HG03442 (cell line): Measurements from ENCODE around the gene LSM4.

Source experiments
- ATAC-seq: cut with Tn5 transposase; IDR thresholded peaks from one replicate; pipeline ENCODE4 v1.9.1; 2021; ENCODE audit warnings: mild to moderate bottlenecking, moderate library complexity; ENCODE audit not compliant: unreplicated experiment

Gene LSM4

GRCh38 chr19:18293642-18294466 lies 29.0 kb downstream of the LSM4 start:
- no peak for ATAC-seq

GRCh38 chr19:18292810-18293641 lies 29.9 kb downstream of the LSM4 start:
- ATAC-seq: no peak

- no peak for ATAC-seq
Measured at GRCh38 chr19:18292462-18292809, 30.4 kb downstream of the LSM4 start.

DNA sequence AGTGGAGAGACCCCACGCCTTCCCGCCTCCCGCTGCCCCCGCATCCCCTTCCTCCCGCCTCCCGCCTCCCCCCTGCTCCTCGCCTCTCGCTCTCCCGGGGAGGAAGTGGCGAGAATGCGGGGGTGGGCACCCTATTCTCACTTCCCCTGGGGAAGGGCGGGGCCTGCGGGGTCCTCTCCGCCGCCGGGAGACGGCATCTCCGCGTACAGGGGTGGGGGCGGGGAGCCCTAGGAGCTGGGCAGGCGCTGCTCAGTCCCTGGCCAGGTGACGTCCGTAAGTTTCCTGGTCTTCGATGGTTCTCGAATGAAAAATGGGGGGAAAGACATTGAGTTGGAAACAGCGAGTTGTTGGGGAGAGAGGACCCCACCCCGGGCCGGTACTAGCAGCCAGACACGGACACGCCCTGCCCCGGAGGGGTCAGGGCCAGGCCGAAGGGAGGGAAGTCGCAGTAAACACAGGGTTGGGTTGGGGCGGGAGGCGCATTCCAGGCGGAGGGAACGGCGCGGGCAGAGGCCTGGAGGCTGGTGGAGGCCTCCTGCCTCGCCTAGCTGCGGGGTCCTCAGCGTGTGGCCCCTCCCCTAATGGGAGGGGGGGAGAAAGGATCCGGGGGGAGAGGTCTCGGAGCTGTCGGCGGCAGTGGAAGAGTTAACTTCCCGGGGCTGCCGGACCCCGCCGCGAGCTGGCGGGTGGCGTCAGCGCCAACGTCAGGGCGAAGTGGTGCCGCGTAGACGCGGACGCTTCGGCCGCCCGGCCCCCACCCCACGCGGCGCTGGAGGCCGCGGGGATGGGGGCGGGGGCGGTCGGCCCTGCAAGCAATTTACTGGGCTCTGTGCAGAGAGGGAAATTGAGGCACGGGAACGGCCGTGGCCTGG lies 31.1 kb downstream of the LSM4 start:
- peak; percentile 41 for ATAC-seq

GRCh38 chr19:18291019-18291524 lies 31.8 kb downstream of the LSM4 start:
- no peak for ATAC-seq

- peak; percentile 42 for ATAC-seq
Measured at GRCh38 chr19:18290302-18291018, 32.4 kb downstream of the LSM4 start.

DNA sequence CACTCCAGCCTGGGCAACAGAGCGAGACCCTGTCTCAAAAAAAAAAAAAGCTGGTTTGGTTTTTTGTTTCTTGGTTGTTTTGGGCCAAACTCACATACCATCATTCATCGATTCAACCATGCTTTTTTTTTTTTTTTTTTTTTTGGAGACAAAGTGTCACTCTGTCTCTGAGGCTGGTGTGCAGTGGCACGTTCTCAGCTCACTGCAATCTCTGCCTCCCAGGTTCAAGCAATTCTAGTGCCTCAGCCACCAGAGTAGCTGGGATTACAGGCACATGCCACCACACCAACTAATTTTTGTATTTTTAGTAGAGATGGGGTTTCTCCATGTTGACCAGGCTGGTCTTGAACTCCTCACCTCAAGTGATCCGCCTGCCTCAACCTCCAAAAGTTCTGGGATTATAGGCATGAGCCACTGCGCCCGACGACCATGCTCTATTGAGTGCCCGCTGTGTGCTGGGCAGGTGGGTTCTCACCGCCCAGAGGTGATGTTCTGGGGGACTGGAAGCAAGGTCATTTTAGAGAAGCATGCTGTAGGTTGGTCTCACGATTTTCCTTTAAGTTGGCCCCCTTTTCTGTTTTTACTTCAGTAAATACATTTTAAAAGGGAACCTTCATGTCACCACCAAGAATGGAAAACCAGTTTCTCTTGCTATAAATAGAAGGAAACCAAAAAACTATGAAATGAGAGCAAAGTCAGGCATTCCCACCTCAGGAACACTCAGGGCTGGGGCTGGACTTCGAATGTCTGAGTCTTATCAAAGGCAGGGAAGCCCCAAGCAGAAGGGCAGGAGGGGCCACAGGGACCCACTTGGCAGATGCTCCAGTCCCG lies 33.2 kb downstream of the LSM4 start:
- no peak for ATAC-seq

DNA sequence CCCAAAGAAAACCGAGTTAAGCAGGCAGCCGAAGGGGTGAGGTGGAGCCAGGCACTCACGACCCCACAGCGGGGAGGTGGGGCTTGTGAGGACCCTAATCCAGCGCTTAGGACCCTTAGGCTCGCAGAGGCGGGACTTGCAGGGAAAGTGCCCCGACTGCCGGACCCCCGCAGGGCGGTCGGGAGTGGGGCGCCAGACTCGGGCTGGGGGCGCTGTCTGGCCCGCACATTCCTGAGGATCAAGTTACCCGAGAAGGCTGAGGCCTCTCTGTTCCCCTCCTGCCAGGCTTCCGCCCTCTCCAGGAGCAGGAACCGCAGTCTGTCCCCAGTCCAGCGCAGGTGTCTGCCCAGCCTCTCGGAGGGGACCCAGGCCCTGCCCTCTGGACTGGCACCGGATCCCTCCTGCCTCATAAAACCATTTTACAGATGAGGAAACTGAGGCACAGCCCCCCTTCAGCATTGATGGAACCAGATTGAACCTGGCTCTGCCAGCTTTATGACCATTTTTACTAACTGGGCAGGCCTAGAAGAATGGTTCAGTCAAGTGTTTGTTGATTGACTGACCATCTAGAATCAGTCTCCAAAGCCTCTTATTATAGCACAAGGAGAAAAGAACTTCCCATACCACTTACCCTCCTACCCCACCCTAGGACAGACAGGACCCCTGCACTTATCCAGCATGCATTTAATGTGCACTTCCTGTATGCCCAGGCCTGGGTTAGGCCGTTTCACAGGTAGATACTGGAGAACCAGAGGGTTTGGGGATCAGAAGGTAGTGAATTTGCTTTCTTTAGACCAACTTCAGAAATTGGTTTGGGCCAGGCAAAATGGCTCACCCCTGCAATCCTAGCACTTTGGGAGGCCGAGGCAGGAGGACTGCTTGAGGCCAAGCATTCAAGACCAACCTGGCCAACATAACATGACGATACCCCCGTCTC lies 34.8 kb downstream of the LSM4 start:
- no peak for ATAC-seq

DNA sequence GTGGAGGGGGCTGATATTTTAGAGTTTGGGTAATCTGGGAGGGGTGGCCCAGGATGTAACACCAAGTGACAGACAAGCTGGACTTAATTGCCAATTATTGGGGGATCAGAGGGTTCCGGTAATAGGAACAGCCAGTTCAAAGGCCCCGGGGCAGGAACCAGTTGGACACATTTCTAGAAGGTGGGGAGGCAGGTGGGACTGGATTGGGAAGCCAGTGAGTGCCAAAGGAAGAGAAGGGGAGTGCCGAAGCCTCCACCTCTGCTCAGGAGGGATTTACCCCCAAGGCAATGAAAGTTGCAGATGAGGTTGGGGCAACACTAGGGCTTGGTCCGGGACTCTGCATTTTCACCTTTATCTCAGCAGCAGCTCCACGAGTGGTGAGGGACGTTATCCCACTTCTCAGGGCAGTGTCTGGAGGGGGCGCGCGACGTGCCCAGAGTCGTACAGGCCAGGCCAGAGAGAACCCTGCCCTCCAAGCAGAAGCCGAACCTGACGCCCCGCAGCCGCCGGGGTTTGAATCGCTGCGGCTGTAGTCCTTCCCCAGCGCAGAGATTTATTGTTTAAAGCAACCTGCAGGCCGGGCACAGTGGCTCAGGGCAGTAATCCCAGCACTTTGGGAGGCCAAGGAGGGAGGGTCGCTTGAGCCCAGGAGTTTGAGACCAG lies 35.8 kb downstream of the LSM4 start:
- ATAC-seq: no peak

DNA sequence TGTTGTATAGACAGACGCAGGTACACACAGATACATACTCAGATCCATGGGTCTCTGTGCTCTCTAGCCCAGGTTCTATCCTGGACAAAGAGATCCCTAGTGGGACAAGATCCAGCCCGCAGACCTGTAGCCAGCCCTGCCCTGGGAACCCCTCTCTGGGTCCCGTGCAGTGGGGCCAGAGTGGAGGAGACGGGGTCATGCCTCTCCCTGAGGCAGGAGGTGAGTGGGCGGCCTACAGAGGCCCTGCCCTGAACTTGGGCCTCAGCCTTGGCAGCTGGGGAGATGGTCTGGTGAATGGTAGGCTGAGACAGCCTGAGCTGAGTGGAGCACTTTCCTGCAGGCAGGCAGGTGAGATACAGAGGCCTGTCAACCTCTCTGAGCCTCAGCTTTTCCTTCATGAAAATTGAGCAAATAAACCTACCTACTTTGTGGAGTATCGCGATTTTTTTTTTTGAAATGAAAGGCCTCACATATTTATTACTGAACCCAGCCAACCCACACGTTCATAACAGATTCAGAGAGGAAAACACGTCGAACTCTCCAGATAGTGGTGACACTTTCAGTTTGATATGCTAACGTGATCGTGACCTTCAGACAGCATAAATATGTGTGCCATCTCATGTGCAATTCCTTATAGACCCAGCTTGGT lies 38.0 kb downstream of the LSM4 start:
- ATAC-seq: no peak

GRCh38 chr19:18283338-18283737 lies 39.5 kb downstream of the LSM4 start:
- ATAC-seq: no peak

GRCh38 chr19:18282788-18283141 lies 40.1 kb downstream of the LSM4 start:
- ATAC-seq: no peak

DNA sequence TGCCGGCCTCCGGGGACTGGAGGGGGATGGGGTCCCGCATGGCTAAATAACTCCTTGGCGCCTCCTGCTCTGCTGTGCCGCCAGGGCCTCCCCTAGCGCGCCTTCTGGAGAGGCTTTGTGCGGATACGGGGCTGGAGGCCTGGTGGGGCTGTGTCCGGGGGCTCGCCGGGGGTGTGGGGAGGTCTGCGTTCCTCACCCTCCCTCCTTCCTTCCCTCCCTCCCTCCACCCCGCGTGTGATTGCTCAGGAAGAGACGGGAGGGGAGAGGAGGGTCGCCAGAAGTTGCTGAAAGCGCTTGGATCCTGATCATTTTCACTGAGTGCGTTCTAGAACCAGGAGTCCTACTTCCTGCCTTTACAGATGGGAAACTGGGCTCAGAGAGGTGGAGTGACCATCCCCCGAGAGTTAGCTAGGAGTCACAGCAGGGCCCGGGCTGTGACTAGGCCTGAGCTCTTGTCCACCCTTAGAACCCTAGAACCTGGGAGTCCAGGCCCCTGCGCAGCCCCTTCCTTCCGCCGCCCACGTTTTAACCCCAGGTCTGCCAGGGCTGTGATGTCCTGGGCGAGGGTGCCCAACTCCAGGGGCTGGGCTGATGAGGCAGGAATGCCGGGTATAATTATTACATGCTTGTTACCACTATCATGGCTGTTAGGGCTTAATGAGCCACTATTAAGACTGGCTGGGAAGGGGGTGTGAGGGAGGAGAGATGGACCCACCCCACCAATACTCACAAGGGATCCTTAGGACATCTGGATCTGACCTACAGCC lies 40.7 kb downstream of the LSM4 start:
- no peak for ATAC-seq

DNA sequence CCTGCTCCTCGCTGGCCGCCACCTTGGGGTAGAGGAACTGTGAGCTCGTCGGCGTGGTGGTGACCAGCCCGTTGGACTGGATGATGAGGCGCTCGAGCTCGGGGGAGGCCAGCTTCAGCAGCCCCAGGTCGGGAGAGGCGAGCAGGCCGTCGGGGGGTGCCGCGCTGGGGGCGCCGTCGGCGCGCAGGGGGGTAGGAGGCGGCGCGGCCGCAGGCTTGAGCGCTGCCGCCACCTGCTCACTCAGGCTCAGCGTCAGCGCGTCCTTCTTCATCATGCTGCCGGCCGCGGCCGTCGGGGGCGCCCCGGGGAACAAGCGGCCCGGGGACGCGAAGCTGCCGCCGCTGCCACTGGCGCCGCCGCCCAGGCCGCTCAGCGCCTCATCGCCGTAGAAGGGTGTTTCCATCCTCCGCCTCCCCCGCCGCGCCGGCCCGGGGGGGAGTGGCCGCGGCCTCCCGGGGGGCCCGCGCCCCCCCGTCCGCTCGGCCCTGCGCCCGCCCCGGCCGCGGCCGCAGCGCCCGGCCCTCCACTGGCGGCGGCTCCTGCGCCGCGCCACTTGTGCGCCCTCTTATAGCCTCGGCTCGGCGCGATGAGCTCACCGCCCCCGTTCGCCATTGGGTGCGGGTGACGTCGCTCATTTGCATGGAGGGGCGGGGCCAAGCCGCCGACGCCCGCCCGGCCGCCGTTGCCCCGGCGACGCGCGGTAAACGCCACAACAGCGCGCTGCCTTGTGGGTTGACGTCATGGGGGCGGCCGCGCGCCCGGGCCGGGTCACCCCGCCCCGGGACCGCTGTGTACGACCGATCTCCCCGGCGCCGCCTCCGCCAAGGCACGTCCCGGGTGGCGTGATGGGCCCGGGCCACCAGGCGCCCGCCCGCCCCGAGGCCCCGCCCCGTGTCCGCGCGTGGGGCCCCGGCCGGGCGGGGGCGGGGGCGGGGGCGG lies 41.5 kb downstream of the LSM4 start, which contains the start of gene JUND:
Gene JUND, minus strand, starts transcription at position 541 of the 939 bp plus-strand sequence. Its CDS starts 138 bp downstream, at position 403.
- peak; percentile 63 for ATAC-seq
